HL-60 (cell line): ENCODE measurements around the gene DGKI.

ENCODE experiments used
- GABPA ChIP-seq: IDR thresholded peaks from 2 replicates; pipeline ENCODE4 v1.6.1; 2012; ENCODE audit warnings: low read depth
- POLR2AphosphoS5 ChIP-seq: IDR thresholded peaks from 2 replicates; pipeline ENCODE4 v1.6.1; 2012; ENCODE audit warnings: low read depth
- REST ChIP-seq: IDR thresholded peaks from 2 replicates; pipeline ENCODE4 v1.6.1; 2012; ENCODE audit warnings: low read depth; ENCODE audit not compliant: insufficient replicate concordance
- SPI1 ChIP-seq: IDR thresholded peaks from 2 replicates; pipeline ENCODE4 v1.6.1; 2012; ENCODE audit warnings: low read depth, mild to moderate bottlenecking, borderline replicate concordance
- TF ChIP-seq, protein P1 (sequence below): IDR thresholded peaks from one replicate; pipeline ENCODE4 v1.5.1; 2011; ENCODE audit warnings: low read length, control low read depth, inconsistent platforms; ENCODE audit not compliant: insufficient read depth

DNA sequence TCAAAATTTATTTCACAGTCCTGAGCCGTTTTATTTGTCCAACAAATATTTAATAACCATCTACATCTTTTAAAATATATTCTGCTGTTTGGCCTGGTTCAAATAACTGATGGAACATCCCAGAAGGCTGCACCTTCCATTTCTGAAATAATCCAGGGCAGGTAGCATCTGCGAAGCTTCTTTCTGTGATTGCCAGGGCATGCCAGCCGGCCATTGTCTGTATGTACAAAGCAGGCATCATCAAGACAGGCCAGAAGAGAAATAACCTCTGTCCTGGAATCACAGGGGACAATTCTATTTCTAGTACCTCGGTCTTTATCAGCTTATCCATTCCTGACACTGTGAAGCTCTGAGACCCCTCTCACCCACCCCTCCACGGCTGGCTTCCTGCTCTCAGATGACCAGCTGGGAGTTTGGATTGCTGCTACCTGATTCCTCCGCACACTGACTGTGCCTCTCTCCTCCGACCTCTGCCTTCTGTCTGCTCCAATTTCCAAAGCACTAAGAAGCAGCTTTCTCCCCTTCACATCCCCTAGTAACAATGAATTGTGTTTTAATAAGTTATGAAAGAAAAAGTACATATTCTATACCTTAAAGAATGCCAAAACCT is 8.0 kb downstream of the DGKI start:
- TF ChIP-seq, protein P1, sequence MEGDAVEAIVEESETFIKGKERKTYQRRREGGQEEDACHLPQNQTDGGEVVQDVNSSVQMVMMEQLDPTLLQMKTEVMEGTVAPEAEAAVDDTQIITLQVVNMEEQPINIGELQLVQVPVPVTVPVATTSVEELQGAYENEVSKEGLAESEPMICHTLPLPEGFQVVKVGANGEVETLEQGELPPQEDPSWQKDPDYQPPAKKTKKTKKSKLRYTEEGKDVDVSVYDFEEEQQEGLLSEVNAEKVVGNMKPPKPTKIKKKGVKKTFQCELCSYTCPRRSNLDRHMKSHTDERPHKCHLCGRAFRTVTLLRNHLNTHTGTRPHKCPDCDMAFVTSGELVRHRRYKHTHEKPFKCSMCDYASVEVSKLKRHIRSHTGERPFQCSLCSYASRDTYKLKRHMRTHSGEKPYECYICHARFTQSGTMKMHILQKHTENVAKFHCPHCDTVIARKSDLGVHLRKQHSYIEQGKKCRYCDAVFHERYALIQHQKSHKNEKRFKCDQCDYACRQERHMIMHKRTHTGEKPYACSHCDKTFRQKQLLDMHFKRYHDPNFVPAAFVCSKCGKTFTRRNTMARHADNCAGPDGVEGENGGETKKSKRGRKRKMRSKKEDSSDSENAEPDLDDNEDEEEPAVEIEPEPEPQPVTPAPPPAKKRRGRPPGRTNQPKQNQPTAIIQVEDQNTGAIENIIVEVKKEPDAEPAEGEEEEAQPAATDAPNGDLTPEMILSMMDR, result no peak
- TF ChIP-seq POLR2AphosphoS5, result no peak
- TF ChIP-seq REST, result no peak
- no peak for TF ChIP-seq GABPA
- no peak for TF ChIP-seq SPI1
